GM23248 (cell line): Measurements from ENCODE around the gene RNF40.

Experiments
- EZH2 ChIP-seq: fragments of 200-600 bp; sonication (generic); IDR thresholded peaks from 2 replicates; pipeline ENCODE4 v1.6.1; 2018; ENCODE audit warnings: antibody characterized with exemption, mild to moderate bottlenecking; ENCODE audit not compliant: insufficient read depth, poor library complexity, severe bottlenecking
- EZH2phosphoT487 ChIP-seq: fragments of 200-600 bp; sonication (generic); IDR thresholded peaks from 2 replicates; pipeline ENCODE4 v1.6.1; 2018; ENCODE audit warnings: antibody characterized with exemption, moderate library complexity, mild to moderate bottlenecking, low read depth; ENCODE audit not compliant: insufficient read depth

GRCh38 chr16:30731411-30731810 is 30.7 kb upstream of the RNF40 start:
- TF ChIP-seq EZH2 (no peak), EZH2phosphoT487 (no peak)
